K562 (cell line): ENCODE measurements around the gene ANKS1A. TPM values are rescaled to one million over a fixed set of nuclear protein-coding genes. Genes with fewer than 3 reads are reported as not detected.

Experiments used
- ATAC-seq: fragments of 200-7000 bp; cut with Tn5 transposase; 3 replicates; pipeline ENCODE4 v1.9.1; 2020; ENCODE audit warnings: moderate library complexity
- BruUV-seq: library from RNA; stranded (reverse); fragments of 400-500 nt; replicated peaks from 2 replicates; lab custom pipeline; 2021; lab: Mats Ljungman, UMichigan
- CTCF ChIA-PET: fragments of 300-600 bp; formaldehyde crosslinking; extraction: SDS; loops from one replicate; lab custom pipeline; 2021; ENCODE audit warnings: low intra/inter-chr PET ratio; lab: Yijun Ruan, JAX
- POLR2A ChIA-PET: fragments of 300-600, 350-650 bp; sonication (Branson Sonifier 250); formaldehyde crosslinking; extraction: SDS; loops from one replicate; lab custom pipeline; 2021; ENCODE audit warnings: antibody characterized with exemption, inconsistent platforms; lab: Yijun Ruan, JAX
- DNase-seq, 4 experiments: peaks; one replicate each; pipeline versions ENCODE4 v3.0.0 to v3.0.0-alpha.2; 2011 to 2018; ENCODE audit warnings: low spot score in 3 of 4, mixed read lengths in 3 of 4; ENCODE audit errors: extremely low read depth in 1 of 4
- FAIRE-seq: peaks from 2 replicates; lab custom pipeline; 2011; peaks lifted over from hg19 to GRCh38; lab: Jason Lieb, UNC
- H2AFZ ChIP-seq: 2 replicates; pipeline ENCODE4 v1.6.0; 2011; ENCODE audit warnings: low read depth, low read length, control low read depth, inconsistent platforms
- H3K27ac ChIP-seq: fragments of 200-600 bp; 3 replicates; pipeline ENCODE4 v1.8.0; 2011; ENCODE audit warnings: low read depth, mild to moderate bottlenecking, control low read depth, inconsistent platforms, low read length, moderate library complexity, mixed read lengths; ENCODE audit errors: extremely low read depth
- H3K27me3 ChIP-seq, 2 experiments: fragments of 300-600 bp in 1 of 2; 2 replicates in 1 of 2; 3 replicates in 1 of 2; pipeline versions ENCODE4 v1.6.0 to v1.8.0; 2011; ENCODE audit warnings: inconsistent platforms in 2 of 2, low read length in 2 of 2, mild to moderate bottlenecking in 1 of 2, mixed read lengths in 1 of 2, moderate library complexity in 1 of 2; ENCODE audit not compliant: control insufficient read depth in 2 of 2, insufficient read depth in 2 of 2
- H3K36me3 ChIP-seq: fragments of 300-600 bp; 3 replicates; pipeline ENCODE4 v1.8.0; 2011; ENCODE audit warnings: mild to moderate bottlenecking, low read length, inconsistent platforms; ENCODE audit not compliant: control insufficient read depth, insufficient read depth
- H3K4me1 ChIP-seq, 2 experiments: fragments of 200-600 bp in 1 of 2; replicated peaks in 1 of 2; 2 replicates in 1 of 2; 3 replicates in 1 of 2; pipeline versions ENCODE4 v1.5.1 to v1.8.0; 2011; ENCODE audit warnings: inconsistent platforms in 2 of 2, low read length in 2 of 2, mild to moderate bottlenecking in 1 of 2, mixed read lengths in 1 of 2, moderate library complexity in 1 of 2; ENCODE audit not compliant: control insufficient read depth in 2 of 2, insufficient read depth in 2 of 2
- H3K4me2 ChIP-seq: 2 replicates; pipeline ENCODE4 v1.6.1; 2011; ENCODE audit warnings: low read length, control low read depth, inconsistent platforms, mixed read lengths; ENCODE audit not compliant: insufficient read depth
- H3K4me3 ChIP-seq: fragments of 200-600 bp; sonication (generic), shearing (Covaris generic); 2 replicates; pipeline ENCODE4 v1.5.1; 2016; ENCODE audit warnings: control low read depth, inconsistent platforms
- H3K79me2 ChIP-seq: fragments of 200-600 bp; 3 replicates; pipeline ENCODE4 v1.8.0; 2011; ENCODE audit warnings: low read length, inconsistent platforms; ENCODE audit not compliant: control insufficient read depth, insufficient read depth
- H3K9ac ChIP-seq, 2 experiments: 2 replicates each; pipeline versions ENCODE4 v1.6.0 to v1.6.1; 2011; ENCODE audit warnings: low read depth in 2 of 2, low read length in 2 of 2, control low read depth in 1 of 2, inconsistent platforms in 1 of 2, mild to moderate bottlenecking in 1 of 2, mixed read lengths in 1 of 2; ENCODE audit not compliant: insufficient read depth in 1 of 2
- H3K9me1 ChIP-seq: one replicate; pipeline ENCODE4 v1.6.0; 2011; ENCODE audit warnings: inconsistent platforms, mild to moderate bottlenecking, low read length, moderate library complexity; ENCODE audit not compliant: control insufficient read depth, insufficient read depth
- H3K9me3 ChIP-seq: replicated peaks from 2 replicates; pipeline ENCODE4 v1.5.1; 2011; ENCODE audit warnings: low read depth, low read length, inconsistent platforms; ENCODE audit not compliant: control insufficient read depth, insufficient read depth
- H4K20me1 ChIP-seq: replicated peaks from 2 replicates; pipeline ENCODE4 v1.6.1; 2011; ENCODE audit warnings: low read length, inconsistent platforms, mixed read lengths; ENCODE audit not compliant: control insufficient read depth, insufficient read depth
- CTCF ChIP-seq, 3 experiments: IDR thresholded peaks in 2 of 3; conservative IDR thresholded peaks in 1 of 3; 2 replicates each; pipeline ENCODE4 v1.5.1; 2011 to 2012; ENCODE audit warnings: low read length in 3 of 3, mild to moderate bottlenecking in 3 of 3, control low read depth in 2 of 3, improper control_type of control experiment in 1 of 3, inconsistent platforms in 1 of 3, low read depth in 1 of 3, mixed read lengths in 1 of 3, moderate library complexity in 1 of 3; ENCODE audit not compliant: insufficient read depth in 2 of 3
- FOXM1 ChIP-seq, 2 experiments: fragments of 450-650 bp in 1 of 2; sonication (generic) in 1 of 2; formaldehyde crosslinking in 1 of 2; IDR thresholded peaks; 2 replicates each; pipeline versions ENCODE4 v1.6.1 to v1.9.0; 2017 to 2022; ENCODE audit warnings: low read depth in 2 of 2, mild to moderate bottlenecking in 2 of 2, missing genetic modification reagents in 1 of 2, moderate library complexity in 1 of 2
- HDAC2 ChIP-seq: fragments of 450-650 bp; IDR thresholded peaks from 2 replicates; pipeline ENCODE4 v1.6.1; 2016; ENCODE audit warnings: mild to moderate bottlenecking
- HMBOX1 ChIP-seq: sonication (generic); IDR thresholded peaks from 2 replicates; pipeline ENCODE4 v1.6.1; 2016
- HMGN3 ChIP-seq: IDR thresholded peaks from 2 replicates; pipeline ENCODE4 v1.6.1; 2011; ENCODE audit warnings: borderline replicate concordance, low read depth, mild to moderate bottlenecking, mixed read lengths, low read length; ENCODE audit not compliant: insufficient read length; ENCODE audit errors: extremely low read depth
- MEIS2 ChIP-seq: fragments of 450-650 bp; IDR thresholded peaks from 2 replicates; pipeline ENCODE4 v1.6.1; 2014; ENCODE audit warnings: mild to moderate bottlenecking; ENCODE audit not compliant: partially characterized antibody
- SUPT5H ChIP-seq: fragments of 450-650 bp; IDR thresholded peaks from 2 replicates; pipeline ENCODE4 v1.6.1; 2016
- VEZF1 ChIP-seq: fragments of 200-800 bp; sonication (Bioruptor generic); IDR thresholded peaks from 2 replicates; pipeline ENCODE4 v1.6.1; 2017; ENCODE audit warnings: missing genetic modification characterization, missing compliant biosample characterization
- YY1 ChIP-seq, 3 experiments: IDR thresholded peaks; 2 replicates each; pipeline ENCODE4 v1.6.1; 2011; ENCODE audit warnings: low read length in 2 of 3, mild to moderate bottlenecking in 2 of 3, moderate library complexity in 2 of 3, borderline replicate concordance in 1 of 3, control low read depth in 1 of 3, low read depth in 1 of 3; ENCODE audit not compliant: insufficient read depth in 3 of 3, insufficient replicate concordance in 2 of 3, control insufficient read depth in 1 of 3, insufficient read length in 1 of 3; ENCODE audit errors: extremely low read depth in 1 of 3
- ZNF124 ChIP-seq: sonication (generic); formaldehyde crosslinking; IDR thresholded peaks from 2 replicates; pipeline ENCODE4 v1.8.1; 2022; ENCODE audit warnings: missing genetic modification reagents
- ZNF668 ChIP-seq: fragments of 250-450 bp; sonication (Bioruptor Pico); IDR thresholded peaks from 2 replicates; pipeline ENCODE4 v1.8.0; 2022; ENCODE audit warnings: mild to moderate bottlenecking, inconsistent platforms
- WGBS: fragments of 100-300 bp; shearing (Covaris generic); methylation state at CpG from one replicate; pipeline ENCODE4 v1.1.6; 2016; ENCODE audit warnings: low coverage, mixed read lengths; ENCODE audit not compliant: insufficient coverage; ENCODE audit errors: missing lambda C conversion rate; 5-methylcytosine and 5-hydroxymethylcytosine counted together
- in situ Hi-C: fragments of 300-500 bp; cut with MboI; formaldehyde crosslinking; loops from 4 replicates; pipeline ENCODE4 v1.15.0; 2018; ENCODE audit warnings: inconsistent platforms, mixed read lengths
- intact Hi-C: fragments of 100-400 bp; cut with micrococcal nuclease; formaldehyde crosslinking; loops from 2 replicates; pipeline ENCODE4 v1.14.2; 2022
- polyA plus RNA-seq, 8 experiments: library from polyadenylated mRNA; depleted of rRNA in 4 of 8; stranded (reverse) in 5 of 8; unstranded in 3 of 8; fragments of >200 nt; fragmentation: Nextera tagmentation in 2 of 8; fragmentation: Illumina TruSeq in 1 of 8; extraction: Ambion mirVana in 2 of 8; extraction: Trizol in 1 of 8; gene quantifications; 2 replicates each; pipeline versions ENCODE4 v1.2.1 to v1.2.3, GENCODE V29; 2011 to 2014; ENCODE audit warnings: inconsistent platforms in 1 of 8, missing spikeins in 1 of 8
- total RNA-seq, 7 experiments: library from RNA; depleted of rRNA in 6 of 7; stranded (reverse); fragments of >200 nt in 6 of 7; fragmentation: Illumina TruSeq in 2 of 7; extraction: Trizol in 2 of 7; gene quantifications; 2 replicates each; pipeline versions ENCODE4 v1.2.1 to v1.2.3, GENCODE V29; 2011 to 2021; ENCODE audit warnings: low replicate concordance in 1 of 7

ANKS1A gene
- total and polyA plus RNA-seq, 9 of the 15 experiments (the other 6 are each of a cell fraction or from before 2014, with no cell fraction given): 1.1 to 13.8 (median 5.3) TPM

- no peak overlapping the region for H3K27ac ChIP-seq
- intact Hi-C loops: no loop called here
- CTCF ChIA-PET: no interaction called here
- BruUV-seq: no TSS peak
- TF ChIP-seq YY1 (IDR thresholded peaks at IDR 0.05; ENCODE audit: borderline replicate concordance in 1 of 3, control insufficient read depth in 1 of 3, extremely low read depth in 1 of 3, insufficient read depth in 3 of 3, insufficient read length in 1 of 3, insufficient replicate concordance in 2 of 3, low read depth in 1 of 3, low read length in 2 of 3) (no peak), SUPT5H (no peak), HDAC2 (no peak), HMBOX1 (no peak), MEIS2 (no peak), HMGN3 (no peak), FOXM1 (IDR thresholded peaks at IDR 0.05; ENCODE audit: low read depth) (no peak), FOXM1 (CRISPR knock-in tag; IDR thresholded peaks at IDR 0.05; ENCODE audit: low read depth) (no peak), ZNF124 (no peak), CTCF (IDR thresholded peaks at IDR 0.05 in 2 of 3, conservative IDR thresholded peaks at IDR 0.05 in 1 of 3; ENCODE audit: insufficient read depth in 2 of 3, low read depth in 1 of 3, low read length in 3 of 3) (no peak), VEZF1 (no peak), ZNF668 (CRISPR knock-in tag) (no peak)
- TF ChIP-seq, all 486 proteins: peak for 0
- no peaks in the 10 kb centered on the region for H3K79me2 ChIP-seq
- H3K9me1 ChIP-seq: no peaks in the 10 kb centered on the region
- no peaks in the 10 kb centered on the region for H3K4me1 ChIP-seq
- H3K27me3 ChIP-seq: no peaks in the 10 kb centered on the region
- 99% methylated on average over 3 of the region's 3 CpGs for WGBS
- no peaks in the 10 kb centered on the region for H4K20me1 ChIP-seq
- no peak overlapping the region for H2AFZ ChIP-seq
- in situ Hi-C loops: loop anchor here (5.0 kb wide), 1 partner anchor 145 kb away; no protein-coding TSS in a partner anchor
- no peak for FAIRE-seq
- no peak overlapping the region for H3K9ac ChIP-seq
- no peaks in the 10 kb centered on the region; the same call in 1 of the 2 replicates for H3K9me3 ChIP-seq
- no peak for DNase-seq
- H3K36me3 ChIP-seq: peaks cover 40% of the 10 kb centered on the region; the same call in 2 of the 3 replicates
- ATAC-seq: no peak
- POLR2A ChIA-PET: interaction anchor here (0.6 to 1.5 kb wide), 9 partner anchors 10 to 246 kb away, joined by 3 to 5 read pairs (median 4); no protein-coding TSS in a partner anchor
- no peak overlapping the region for H3K4me2 ChIP-seq
- H3K4me3 ChIP-seq: no peak overlapping the region
Measured at GRCh38 chr6:34992376-34992775, 103.3 kb downstream of the ANKS1A start.
